ENCODE results near the gene DIP2A. TPM values are rescaled to one million over a fixed set of nuclear protein-coding genes. Genes with fewer than 3 reads are reported as not detected.
"Not testable (repeated sequence)": the region's sequence is repeated elsewhere in the genome, so short reads cannot be mapped to it uniquely, and the experiment has no call there.

DIP2A gene
- total RNA-seq, 2 donors from 2014 or later, result 50.1 to 53.4 TPM

GRCh38 chr21:46567348-46567747, 108.7 kb downstream of the DIP2A start:
- Mint-ChIP-seq H3K9me3 (peaks cover 1 to 2% of the 10 kb centered on the region in 2 donors), H3K36me3 (ENCODE audit: insufficient read depth in 2 of 2) (peaks cover 15 to 37% of the 10 kb centered on the region in 2 donors), H3K4me1 (ENCODE audit: low read depth) (peaks cover 26% of the 10 kb centered on the region), H3K27me3 (ENCODE audit: low read depth) (no peaks in the 10 kb centered on the region), H3K4me3 (no peak overlapping the region), H3K27ac (peak overlapping the region; percentile 24)
- DNase-seq (no peak), ATAC-seq (replicated peaks in 1 of 2) (no peak)

- ATAC-seq (replicated peaks in 1 of 2), result no peak
- Mint-ChIP-seq H3K36me3 (ENCODE audit: insufficient read depth in 2 of 2) (peaks cover 18 to 42% of the 10 kb centered on the region in 2 donors), H3K4me1 (ENCODE audit: low read depth) (peaks cover 14% of the 10 kb centered on the region), H3K9me3 (peaks cover 2 to 3% of the 10 kb centered on the region in 2 donors), H3K27me3 (ENCODE audit: low read depth) (no peaks in the 10 kb centered on the region), H3K4me3 (no peak overlapping the region), H3K27ac (no peak overlapping the region)
- no peak for DNase-seq
Measured at GRCh38 chr21:46568562-46568961, 109.9 kb downstream of the DIP2A start.

- Mint-ChIP-seq H3K9me3 (peaks cover 2 to 3% of the 10 kb centered on the region in 2 donors), H3K4me1 (ENCODE audit: low read depth) (peaks cover 12% of the 10 kb centered on the region), H3K27ac (no peak overlapping the region), H3K4me3 (no peak overlapping the region), H3K36me3 (ENCODE audit: insufficient read depth in 2 of 2) (peaks cover 18 to 39% of the 10 kb centered on the region in 2 donors), H3K27me3 (ENCODE audit: low read depth) (no peaks in the 10 kb centered on the region)
- DNase-seq, result no peak
- ATAC-seq (replicated peaks in 1 of 2), result no peak
Measured at GRCh38 chr21:46569081-46569480, 110.4 kb downstream of the DIP2A start.

- ATAC-seq (replicated peaks in 1 of 2) (no peak), DNase-seq (no peak)
- Mint-ChIP-seq H3K27me3 (ENCODE audit: low read depth) (no peaks in the 10 kb centered on the region), H3K36me3 (ENCODE audit: insufficient read depth in 2 of 2) (peaks cover 18 to 35% of the 10 kb centered on the region in 2 donors), H3K9me3 (peaks cover 2 to 3% of the 10 kb centered on the region in 2 donors), H3K4me3 (no peak overlapping the region), H3K4me1 (ENCODE audit: low read depth) (peaks cover 10% of the 10 kb centered on the region), H3K27ac (no peak overlapping the region)
Measured at GRCh38 chr21:46570119-46570518, 111.4 kb downstream of the DIP2A start.

GRCh38 chr21:46570631-46571030, 111.9 kb downstream of the DIP2A start:
- peaks cover 2 to 3% of the 10 kb centered on the region in 2 donors for H3K9me3 Mint-ChIP-seq
- H3K27me3 Mint-ChIP-seq (ENCODE audit: low read depth), result no peaks in the 10 kb centered on the region
- no peak overlapping the region for H3K4me3 Mint-ChIP-seq
- no peak for DNase-seq
- peaks cover 16 to 35% of the 10 kb centered on the region in 2 donors for H3K36me3 Mint-ChIP-seq (ENCODE audit: insufficient read depth in 2 of 2)
- peaks cover 15% of the 10 kb centered on the region for H3K4me1 Mint-ChIP-seq (ENCODE audit: low read depth)
- H3K27ac Mint-ChIP-seq, result no peak overlapping the region
- no peak for ATAC-seq (replicated peaks in 1 of 2)

GRCh38 chr21:46572850-46573249, 114.2 kb downstream of the DIP2A start:
- Mint-ChIP-seq H3K27ac (no peak overlapping the region), H3K27me3 (ENCODE audit: low read depth) (no peaks in the 10 kb centered on the region), H3K36me3 (ENCODE audit: insufficient read depth in 2 of 2) (peaks cover 18 to 32% of the 10 kb centered on the region in 2 donors), H3K9me3 (peaks cover 2 to 4% of the 10 kb centered on the region in 2 donors), H3K4me1 (ENCODE audit: low read depth) (peaks cover 7% of the 10 kb centered on the region), H3K4me3 (no peak overlapping the region)
- ATAC-seq (replicated peaks in 1 of 2) (no peak), DNase-seq (no peak)

- not testable (repeated sequence) for DNase-seq; H3K4me3 Mint-ChIP-seq; H3K27me3 Mint-ChIP-seq (ENCODE audit: low read depth); H3K27ac Mint-ChIP-seq; ATAC-seq (replicated peaks in 1 of 2); H3K4me1 Mint-ChIP-seq (ENCODE audit: low read depth)
- H3K9me3 Mint-ChIP-seq, result peaks cover 14 to 20% of the 10 kb centered on the region in 2 donors
- H3K36me3 Mint-ChIP-seq (ENCODE audit: insufficient read depth in 2 of 2), result peaks cover 23 to 33% of the 10 kb centered on the region in 2 donors
Measured at GRCh38 chr21:46577786-46578185, 119.1 kb downstream of the DIP2A start.

GRCh38 chr21:46579394-46579793, 120.7 kb downstream of the DIP2A start:
- not testable (repeated sequence) for H3K4me1 Mint-ChIP-seq (ENCODE audit: low read depth); DNase-seq
- H3K36me3 Mint-ChIP-seq (ENCODE audit: insufficient read depth in 2 of 2), result peaks cover 29 to 40% of the 10 kb centered on the region in 2 donors

GRCh38 chr21:46581780-46582307, 123.2 kb downstream of the DIP2A start:
- DNase-seq (no peak), ATAC-seq (replicated peaks in 1 of 2) (no peak)
- H3K4me3 Mint-ChIP-seq, result no peak overlapping the region
- H3K27me3 Mint-ChIP-seq (ENCODE audit: low read depth), result no peaks in the 10 kb centered on the region
- no peaks in the 10 kb centered on the region for H3K4me1 Mint-ChIP-seq (ENCODE audit: low read depth)
- peaks cover 33 to 47% of the 10 kb centered on the region in 2 donors for H3K36me3 Mint-ChIP-seq (ENCODE audit: insufficient read depth in 2 of 2)
- peaks cover 27 to 30% of the 10 kb centered on the region in 2 donors for H3K9me3 Mint-ChIP-seq
- H3K27ac Mint-ChIP-seq, result no peak overlapping the region

More at GRCh38 chr21:46579394-46579793, 120.7 kb downstream of the DIP2A start:
- not testable (repeated sequence) for ATAC-seq (replicated peaks in 1 of 2); H3K27me3 Mint-ChIP-seq (ENCODE audit: low read depth); H3K27ac Mint-ChIP-seq; H3K4me3 Mint-ChIP-seq
- peaks cover 19 to 21% of the 10 kb centered on the region in 2 donors for H3K9me3 Mint-ChIP-seq

- Mint-ChIP-seq H3K27me3 (ENCODE audit: low read depth) (no peaks in the 10 kb centered on the region), H3K36me3 (ENCODE audit: insufficient read depth in 2 of 2) (peaks cover 30 to 39% of the 10 kb centered on the region in 2 donors), H3K4me1 (ENCODE audit: low read depth) (peaks cover 9% of the 10 kb centered on the region), H3K9me3 (peaks cover 23 to 30% of the 10 kb centered on the region in 2 donors), H3K4me3 (no peak overlapping the region), H3K27ac (no peak overlapping the region)
- ATAC-seq (replicated peaks in 1 of 2) (no peak), DNase-seq (no peak)
Measured at GRCh38 chr21:46585191-46585953, 126.7 kb downstream of the DIP2A start.

GRCh38 chr21:46594276-46594675, 135.6 kb downstream of the DIP2A start:
- H3K9me3 Mint-ChIP-seq, result peaks cover 0 to 23% of the 10 kb centered on the region in 2 donors
- no peak for ATAC-seq (replicated peaks in 1 of 2)
- no peak for DNase-seq
- H3K4me1 Mint-ChIP-seq (ENCODE audit: low read depth), result no peaks in the 10 kb centered on the region
- no peaks in the 10 kb centered on the region for H3K27me3 Mint-ChIP-seq (ENCODE audit: low read depth)
- no peak overlapping the region for H3K27ac Mint-ChIP-seq
- no peak overlapping the region for H3K4me3 Mint-ChIP-seq
- peaks cover 9 to 12% of the 10 kb centered on the region in 2 donors for H3K36me3 Mint-ChIP-seq (ENCODE audit: insufficient read depth in 2 of 2)

GRCh38 chr21:46596201-46596600, 137.5 kb downstream of the DIP2A start:
- Mint-ChIP-seq H3K9me3 (peaks cover 0 to 15% of the 10 kb centered on the region in 2 donors), H3K4me3 (no peak overlapping the region), H3K27ac (no peak overlapping the region), H3K36me3 (ENCODE audit: insufficient read depth in 2 of 2) (peaks cover 3 to 10% of the 10 kb centered on the region in 2 donors), H3K4me1 (ENCODE audit: low read depth) (no peaks in the 10 kb centered on the region), H3K27me3 (ENCODE audit: low read depth) (no peaks in the 10 kb centered on the region)
- ATAC-seq (replicated peaks in 1 of 2), result no peak
- no peak for DNase-seq

GRCh38 chr21:46597031-46597430, 138.3 kb downstream of the DIP2A start:
- H3K27me3 Mint-ChIP-seq (ENCODE audit: low read depth), result no peaks in the 10 kb centered on the region
- peaks cover 0 to 8% of the 10 kb centered on the region in 2 donors for H3K9me3 Mint-ChIP-seq
- no peak overlapping the region for H3K27ac Mint-ChIP-seq
- H3K4me1 Mint-ChIP-seq (ENCODE audit: low read depth), result no peaks in the 10 kb centered on the region
- DNase-seq, result no peak
- ATAC-seq (replicated peaks in 1 of 2), result no peak
- H3K36me3 Mint-ChIP-seq (ENCODE audit: insufficient read depth in 2 of 2), result peaks cover 3 to 5% of the 10 kb centered on the region in 2 donors
- H3K4me3 Mint-ChIP-seq, result no peak overlapping the region
